CD14-positive monocyte (primary cell): ENCODE measurements around the gene HORMAD2. TPM values are rescaled to one million over a fixed set of nuclear protein-coding genes. Genes with fewer than 3 reads are reported as not detected.

ENCODE experiments used
- DNase-seq, 3 donors: peaks; one replicate each; pipeline ENCODE4 v3.0.0-alpha.2; 2011 to 2022
- H2AFZ ChIP-seq: 2 replicates; pipeline ENCODE4 v1.6.0; 2012; ENCODE audit warnings: mild to moderate bottlenecking, low read depth, low read length, inconsistent platforms; ENCODE audit not compliant: insufficient read depth, poor library complexity, severe bottlenecking
- H3K27ac ChIP-seq, 2 donors: 1 replicate in 1 of 2; 2 replicates in 1 of 2; pipeline ENCODE4 v1.5.1; 2012 to 2013; ENCODE audit warnings: low read length in 2 of 2, control low read depth in 1 of 2, inconsistent platforms in 1 of 2, low read depth in 1 of 2, mild to moderate bottlenecking in 1 of 2
- H3K27me3 ChIP-seq, 2 donors: one replicate each; pipeline versions ENCODE4 v1.6.0 to v1.6.1; 2011 to 2013; ENCODE audit warnings: low read length in 2 of 2; ENCODE audit not compliant: control insufficient read depth in 2 of 2, insufficient read depth in 2 of 2
- H3K36me3 ChIP-seq, 2 donors: replicated peaks in 1 of 2; 1 replicate in 1 of 2; 2 replicates in 1 of 2; pipeline versions ENCODE4 v1.5.1 to v1.6.1; 2012 to 2013; ENCODE audit warnings: low read length in 2 of 2, control low read depth in 1 of 2, inconsistent platforms in 1 of 2, mild to moderate bottlenecking in 1 of 2; ENCODE audit not compliant: insufficient read depth in 2 of 2, control insufficient read depth in 1 of 2
- H3K4me1 ChIP-seq, 2 donors: 1 replicate in 1 of 2; 2 replicates in 1 of 2; pipeline versions ENCODE4 v1.5.1 to v1.6.1; 2012 to 2013; ENCODE audit warnings: low read length in 2 of 2, control low read depth in 1 of 2, inconsistent platforms in 1 of 2, mild to moderate bottlenecking in 1 of 2, moderate library complexity in 1 of 2; ENCODE audit not compliant: insufficient read depth in 2 of 2, control insufficient read depth in 1 of 2
- H3K4me2 ChIP-seq: replicated peaks from 2 replicates; pipeline ENCODE3; 2012; ENCODE audit warnings: low read length, moderate library complexity, mild to moderate bottlenecking; ENCODE audit not compliant: poor library complexity, severe bottlenecking; ENCODE audit errors: extremely low read depth
- H3K4me3 ChIP-seq, 3 experiments: fragments of 200-600 bp in 1 of 3; sonication (generic) in 1 of 3; replicated peaks in 1 of 3; 1 replicate in 2 of 3; 2 replicates in 1 of 3; pipeline ENCODE4 v1.5.1; 2011 to 2013; ENCODE audit warnings: low read length in 3 of 3, mild to moderate bottlenecking in 3 of 3, control low read depth in 2 of 3, low read depth in 2 of 3, inconsistent platforms in 1 of 3, moderate library complexity in 1 of 3
- H3K79me2 ChIP-seq: 2 replicates; pipeline ENCODE4 v1.6.0; 2012; ENCODE audit warnings: mild to moderate bottlenecking, control low read depth, inconsistent platforms, low read length, moderate library complexity; ENCODE audit not compliant: insufficient read depth
- H3K9ac ChIP-seq: 2 replicates; pipeline ENCODE4 v1.6.0; 2017; ENCODE audit warnings: low read length, mild to moderate bottlenecking; ENCODE audit not compliant: insufficient read depth, poor library complexity, severe bottlenecking
- H3K9me3 ChIP-seq, 2 donors: replicated peaks in 1 of 2; 1 replicate in 1 of 2; 2 replicates in 1 of 2; pipeline versions ENCODE4 v1.5.1 to v1.6.1; 2012 to 2013; ENCODE audit warnings: low read length in 2 of 2, control low read depth in 1 of 2; ENCODE audit not compliant: control insufficient read depth in 1 of 2, insufficient read depth in 1 of 2
- H4K20me1 ChIP-seq: 2 replicates; pipeline ENCODE4 v1.6.0; 2012; ENCODE audit warnings: mild to moderate bottlenecking, low read length, control low read depth, moderate library complexity; ENCODE audit not compliant: insufficient read depth
- H3K27ac Mint-ChIP-seq, 7 donors: one replicate each; pipeline ENCODE4 v1.8.0; 2020; ENCODE audit warnings: mild to moderate bottlenecking in 7 of 7, mixed read lengths in 7 of 7, moderate library complexity in 6 of 7, inconsistent platforms in 2 of 7
- H3K27me3 Mint-ChIP-seq, 3 donors: one replicate each; pipeline ENCODE4 v1.8.0; 2021 to 2022; ENCODE audit warnings: low read depth in 3 of 3, mild to moderate bottlenecking in 3 of 3, mixed read lengths in 3 of 3, moderate library complexity in 3 of 3, inconsistent platforms in 1 of 3
- H3K36me3 Mint-ChIP-seq, 2 donors: one replicate each; pipeline ENCODE4 v1.8.0; 2020; ENCODE audit warnings: mixed read lengths in 2 of 2, inconsistent platforms in 1 of 2, mild to moderate bottlenecking in 1 of 2
- H3K4me1 Mint-ChIP-seq: one replicate; pipeline ENCODE4 v1.8.0; 2020; ENCODE audit warnings: mild to moderate bottlenecking, mixed read lengths
- H3K4me3 Mint-ChIP-seq, 2 donors: one replicate each; pipeline ENCODE4 v1.8.0; 2020; ENCODE audit warnings: mild to moderate bottlenecking in 2 of 2, mixed read lengths in 2 of 2, moderate library complexity in 1 of 2
- H3K9me3 Mint-ChIP-seq, 7 donors: one replicate each; pipeline ENCODE4 v1.8.0; 2020 to 2022; ENCODE audit warnings: mixed read lengths in 7 of 7, mild to moderate bottlenecking in 6 of 7, moderate library complexity in 6 of 7, inconsistent platforms in 2 of 7
- CTCF ChIP-seq: fragments of 200-600 bp; IDR thresholded peaks from one replicate; pipeline ENCODE4 v1.8.0; 2022; ENCODE audit warnings: antibody characterized with exemption, mild to moderate bottlenecking
- WGBS: methylation state at CpG from one replicate; pipeline ENCODE4 v1.1.5; 2013; ENCODE audit warnings: missing lambda C conversion rate; ENCODE audit not compliant: insufficient coverage; 5-methylcytosine and 5-hydroxymethylcytosine counted together
- intact Hi-C, 2 donors: fragments of 100-400 bp; cut with micrococcal nuclease; formaldehyde crosslinking; loops; one replicate each; pipeline versions ENCODE4 v1.15.0 to v1.15.1; 2023
- polyA plus RNA-seq, 3 donors: library from polyadenylated mRNA; depleted of rRNA in 1 of 3; unstranded in 2 of 3; stranded (reverse) in 1 of 3; fragments of 300-500 nt in 2 of 3; fragments of >200 nt in 1 of 3; fragmentation: Illumina TruSeq in 2 of 3; gene quantifications; 1 replicate in 2 of 3; 2 replicates in 1 of 3; pipeline ENCODE4 v1.2.3, GENCODE V29; 2012 to 2021

Gene HORMAD2
- polyA plus RNA-seq, 3 donors: not detected

GRCh38 chr22:30191040-30191701, 110.9 kb downstream of the HORMAD2 start:
- no peaks in the 10 kb centered on the region for H3K27me3 ChIP-seq
- peaks cover 47 to 48% of the 10 kb centered on the region in 2 donors for H3K4me1 ChIP-seq
- TF ChIP-seq CTCF: no peak
- no peaks in the 10 kb centered on the region for H3K9me3 ChIP-seq
- DNase-seq: no peak
- H3K4me1 Mint-ChIP-seq: peaks cover 55% of the 10 kb centered on the region
- H3K27ac Mint-ChIP-seq: peak overlapping the region in 1 of 7 donors; percentile 78
- no peaks in the 10 kb centered on the region for H3K79me2 ChIP-seq
- peaks cover 1 to 4% (median 4%) of the 10 kb centered on the region in 3 donors for H3K27me3 Mint-ChIP-seq
- H3K9me3 Mint-ChIP-seq: peaks cover 0 to 3% (median 0%) of the 10 kb centered on the region in 7 donors
- H3K4me3 ChIP-seq: no peak overlapping the region
- H3K9ac ChIP-seq: no peak overlapping the region
- no peak overlapping the region for H2AFZ ChIP-seq
- H4K20me1 ChIP-seq: no peaks in the 10 kb centered on the region
- no peak overlapping the region for H3K4me3 Mint-ChIP-seq
- peaks cover 7 to 10% of the 10 kb centered on the region in 2 donors for H3K36me3 Mint-ChIP-seq
- intact Hi-C loops: no loop called here
- 75% methylated on average over 2 of the region's 3 CpGs for WGBS
- no peak overlapping the region for H3K4me2 ChIP-seq
- no peaks in the 10 kb centered on the region for H3K36me3 ChIP-seq
- no peak overlapping the region for H3K27ac ChIP-seq

GRCh38 chr22:30192427-30192826, 112.2 kb downstream of the HORMAD2 start:
- Histone ChIP-seq H3K9me3 (no peaks in the 10 kb centered on the region), H3K27me3 (no peaks in the 10 kb centered on the region), H3K4me3 (no peak overlapping the region), H4K20me1 (no peaks in the 10 kb centered on the region), H3K79me2 (no peaks in the 10 kb centered on the region), H3K36me3 (no peaks in the 10 kb centered on the region), H3K9ac (no peak overlapping the region), H3K27ac (peak overlapping the region in 1 of 2 donors; percentile 85), H3K4me2 (no peak overlapping the region), H3K4me1 (peaks cover 58 to 60% of the 10 kb centered on the region in 2 donors), H2AFZ (no peak overlapping the region)
- TF ChIP-seq CTCF: no peak
- intact Hi-C loops: no loop called here
- H3K36me3 Mint-ChIP-seq: peaks cover 7 to 10% of the 10 kb centered on the region in 2 donors
- H3K27ac Mint-ChIP-seq: peak overlapping the region; percentile 89 to 99 (median 96)
- 75% methylated on average over 1 of the region's 1 CpG for WGBS
- peaks cover 0 to 3% (median 0%) of the 10 kb centered on the region in 7 donors for H3K9me3 Mint-ChIP-seq
- peaks cover 63% of the 10 kb centered on the region for H3K4me1 Mint-ChIP-seq
- H3K4me3 Mint-ChIP-seq: peak overlapping the region in 1 of 2 donors; percentile 51
- DNase-seq: peak; percentile 34 to 67 (median 46)
- peaks cover 1 to 4% (median 2%) of the 10 kb centered on the region in 3 donors for H3K27me3 Mint-ChIP-seq
